Spleen (tissue), 11 donors: ENCODE data around the gene RNF133. TPM values are rescaled to one million over a fixed set of nuclear protein-coding genes. Genes with fewer than 3 reads are reported as not detected.

Source experiments
- DNase-seq: peaks from one replicate; pipeline ENCODE4 v3.0.0-alpha.2; 2020
- H3K27ac ChIP-seq, 8 donors: fragments of 200-600 bp; sonication (generic) in 7 of 8; 1 replicate in 4 of 8; 2 replicates in 4 of 8; pipeline versions ENCODE4 v1.5.0 to v1.8.0; 2016 to 2021; ENCODE audit warnings: inconsistent platforms in 4 of 8, mild to moderate bottlenecking in 4 of 8, moderate library complexity in 1 of 8
- H3K27me3 ChIP-seq, 7 donors: fragments of 200-600 bp; sonication (generic) in 6 of 7; replicated peaks in 1 of 7; 1 replicate in 4 of 7; 2 replicates in 3 of 7; pipeline versions ENCODE4 v1.5.0 to v1.8.0; 2016 to 2021; ENCODE audit warnings: inconsistent platforms in 3 of 7, mild to moderate bottlenecking in 1 of 7
- H3K36me3 ChIP-seq, 6 donors: fragments of 200-600 bp; sonication (generic) in 5 of 6; 1 replicate in 4 of 6; 2 replicates in 2 of 6; pipeline versions ENCODE4 v1.5.0 to v1.8.0; 2016 to 2021; ENCODE audit warnings: inconsistent platforms in 2 of 6
- H3K4me1 ChIP-seq, 6 donors: fragments of 200-600 bp; sonication (generic) in 5 of 6; 1 replicate in 3 of 6; 2 replicates in 3 of 6; pipeline versions ENCODE4 v1.5.0 to v1.8.0; 2016 to 2021; ENCODE audit warnings: inconsistent platforms in 3 of 6
- H3K4me3 ChIP-seq, 8 donors: fragments of 200-600 bp; sonication (generic) in 7 of 8; 1 replicate in 4 of 8; 2 replicates in 4 of 8; pipeline versions ENCODE4 v1.5.0 to v1.8.0; 2016 to 2021; ENCODE audit warnings: inconsistent platforms in 4 of 8, mild to moderate bottlenecking in 4 of 8, moderate library complexity in 2 of 8
- H3K9me3 ChIP-seq, 8 donors: fragments of 200-600 bp; sonication (generic) in 7 of 8; 1 replicate in 4 of 8; 2 replicates in 4 of 8; pipeline versions ENCODE4 v1.5.0 to v1.8.0; 2016 to 2021; ENCODE audit warnings: inconsistent platforms in 4 of 8
- CTCF ChIP-seq, 11 experiments: fragments of 200-600 bp in 7 of 11; fragments of 450-650 bp in 4 of 11; sonication (generic) in 4 of 11; IDR thresholded peaks in 8 of 11; conservative IDR thresholded peaks in 3 of 11; 1 replicate in 7 of 11; 2 replicates in 4 of 11; pipeline versions ENCODE4 v1.4.0 to v1.8.0; 2016 to 2021; ENCODE audit warnings: antibody characterized with exemption in 11 of 11, inconsistent platforms in 4 of 11, mild to moderate bottlenecking in 1 of 11
- POLR2A ChIP-seq, 3 donors: fragments of 450-650 bp; IDR thresholded peaks; one replicate each; pipeline ENCODE4 v1.5.1; 2017; ENCODE audit warnings: antibody characterized with exemption in 3 of 3, mild to moderate bottlenecking in 1 of 3
- POLR2AphosphoS5 ChIP-seq, 3 donors: sonication (generic); formaldehyde crosslinking; IDR thresholded peaks; one replicate each; pipeline ENCODE4 v1.5.1; 2017; ENCODE audit warnings: antibody characterized with exemption in 3 of 3
- WGBS, 5 donors: extraction: QIAGEN DNeasy Blood & Tissue Kit in 3 of 5; methylation state at CpG; one replicate each; pipeline versions ENCODE4 v1.1.5 to v1.1.7; 2013 to 2018; 5-methylcytosine and 5-hydroxymethylcytosine counted together
- intact Hi-C: fragments of 100-400 bp; cut with DNase I; formaldehyde crosslinking; loops from one replicate; pipeline ENCODE4 v1.15.0; 2023; ENCODE audit warnings: low total_unique reads
- polyA plus RNA-seq, 3 donors: library from polyadenylated mRNA; stranded (reverse); fragments of 200-250 nt; gene quantifications; one replicate each; pipeline ENCODE4 v1.2.1, GENCODE V29; 2013
- total RNA-seq, 7 donors: library from RNA; depleted of rRNA in 3 of 7; stranded (reverse); fragments of >200 nt in 3 of 7; fragmentation: NEBNext Ultra II Directional in 4 of 7; extraction: Animal tissue kit (Norgen Biotek cat#: 25700) in 4 of 7; gene quantifications; one replicate each; pipeline versions ENCODE4 v1.1.0 to v1.2.1, GENCODE V29; 2016 to 2021
- donor health status: healthy with polysubstance abuse.
- donor health status: DM: no; HTN: no; CAD: no; lungs with moderate emphysema.
- donor health status: DM: no; HTN: no; CAD: no.
- donor health status: Bipolar disorder and iron deficiency.
- donor health status: healthy.
- donor health status: DM: no; HTN: no; CAD: no.
- donor health status: DM: yes; HTN: yes; CAD: no.

The RNF133 gene
- total and polyA plus RNA-seq, 10 donors, result 0.37 to 2.4 (median 1.2) TPM; not detected in 3

- H3K36me3 ChIP-seq, result no peaks in the 10 kb centered on the region
- DNase-seq, result no peak
- H3K4me1 ChIP-seq, result no peaks in the 10 kb centered on the region
- whole genome bisulfite sequencing, 5 donors, result 70 to 87% (median 81%) methylated on average over 7 of the region's 7 CpGs
- no peaks in the 10 kb centered on the region for H3K27me3 ChIP-seq
- H3K9me3 ChIP-seq, result peaks cover 0 to 9% (median 0%) of the 10 kb centered on the region in 8 donors
- H3K4me3 ChIP-seq, result no peak overlapping the region
- TF ChIP-seq CTCF (IDR thresholded peaks at IDR 0.05 in 8 of 11, conservative IDR thresholded peaks at IDR 0.05 in 3 of 11), result no peak
- TF ChIP-seq POLR2AphosphoS5 (IDR thresholded peaks at IDR 0.05), result no peak
- no peak for TF ChIP-seq POLR2A (IDR thresholded peaks at IDR 0.05)
- H3K27ac ChIP-seq, result no peak overlapping the region
- intact Hi-C loops, result no loop called here
These were observed 23.9 kb downstream of the RNF133 start for GRCh38 chr7:122675011-122675410.

GRCh38 chr7:122674502-122674901 is 24.4 kb downstream of the RNF133 start:
- DNase-seq, result no peak
- WGBS, 5 donors, result 63 to 78% (median 75%) methylated on average over 4 of the region's 4 CpGs
- H3K9me3 ChIP-seq, result peaks cover 0 to 9% (median 0%) of the 10 kb centered on the region in 8 donors
- intact Hi-C loops, result no loop called here
- H3K27me3 ChIP-seq, result no peaks in the 10 kb centered on the region
- no peaks in the 10 kb centered on the region for H3K36me3 ChIP-seq
- no peaks in the 10 kb centered on the region for H3K4me1 ChIP-seq
- H3K27ac ChIP-seq, result no peak overlapping the region
- no peak for TF ChIP-seq POLR2AphosphoS5 (IDR thresholded peaks at IDR 0.05)
- no peak for TF ChIP-seq CTCF (IDR thresholded peaks at IDR 0.05 in 8 of 11, conservative IDR thresholded peaks at IDR 0.05 in 3 of 11)
- TF ChIP-seq POLR2A (IDR thresholded peaks at IDR 0.05), result no peak
- no peak overlapping the region for H3K4me3 ChIP-seq

- H3K27me3 ChIP-seq, result no peaks in the 10 kb centered on the region
- no peak for DNase-seq
- intact Hi-C loops, result no loop called here
- no peaks in the 10 kb centered on the region for H3K4me1 ChIP-seq
- H3K27ac ChIP-seq, result no peak overlapping the region
- TF ChIP-seq CTCF (IDR thresholded peaks at IDR 0.05 in 8 of 11, conservative IDR thresholded peaks at IDR 0.05 in 3 of 11), result no peak
- no peak for TF ChIP-seq POLR2AphosphoS5 (IDR thresholded peaks at IDR 0.05)
- TF ChIP-seq POLR2A (IDR thresholded peaks at IDR 0.05), result no peak
- H3K36me3 ChIP-seq, result no peaks in the 10 kb centered on the region
- no peak overlapping the region for H3K4me3 ChIP-seq
- WGBS, 5 donors, result 90 to 99% (median 94%) methylated on average over 15 to 21 of the region's 21 CpGs
- peaks cover 0 to 9% (median 0%) of the 10 kb centered on the region in 8 donors for H3K9me3 ChIP-seq
These were observed 25.0 kb downstream of the RNF133 start for GRCh38 chr7:122673951-122674350.

GRCh38 chr7:122672536-122672935 is 26.4 kb downstream of the RNF133 start:
- DNase-seq, result no peak
- intact Hi-C loops, result no loop called here
- WGBS, 5 donors, result 91 to 95% (median 93%) methylated on average over 8 of the region's 8 CpGs
- H3K4me3 ChIP-seq, result no peak overlapping the region
- TF ChIP-seq POLR2AphosphoS5 (IDR thresholded peaks at IDR 0.05) (no peak), POLR2A (IDR thresholded peaks at IDR 0.05) (no peak), CTCF (IDR thresholded peaks at IDR 0.05 in 8 of 11, conservative IDR thresholded peaks at IDR 0.05 in 3 of 11) (no peak)
- no peaks in the 10 kb centered on the region for H3K36me3 ChIP-seq
- H3K4me1 ChIP-seq, result no peaks in the 10 kb centered on the region
- H3K9me3 ChIP-seq, result peaks cover 0 to 9% (median 0%) of the 10 kb centered on the region in 8 donors
- no peak overlapping the region for H3K27ac ChIP-seq
- no peaks in the 10 kb centered on the region for H3K27me3 ChIP-seq
